HFF-Myc (cell line): ENCODE results near the gene SH2D1B.

Source experiments
- DNase-seq: peaks from one replicate; pipeline ENCODE4 v3.0.0-alpha.2; 2011; ENCODE audit warnings: low read depth; ENCODE audit errors: extremely low read depth
- H3K4me3 ChIP-seq: replicated peaks from 2 replicates; pipeline ENCODE4 v1.5.1; 2011; ENCODE audit warnings: low read depth, mild to moderate bottlenecking, control low read depth, low read length
- TF ChIP-seq, protein P1 (sequence below): IDR thresholded peaks from 2 replicates; pipeline ENCODE4 v1.5.1; 2012; ENCODE audit warnings: mild to moderate bottlenecking, low read depth, low read length, control low read depth; ENCODE audit errors: missing control alignments

The SH2D1B gene

DNA sequence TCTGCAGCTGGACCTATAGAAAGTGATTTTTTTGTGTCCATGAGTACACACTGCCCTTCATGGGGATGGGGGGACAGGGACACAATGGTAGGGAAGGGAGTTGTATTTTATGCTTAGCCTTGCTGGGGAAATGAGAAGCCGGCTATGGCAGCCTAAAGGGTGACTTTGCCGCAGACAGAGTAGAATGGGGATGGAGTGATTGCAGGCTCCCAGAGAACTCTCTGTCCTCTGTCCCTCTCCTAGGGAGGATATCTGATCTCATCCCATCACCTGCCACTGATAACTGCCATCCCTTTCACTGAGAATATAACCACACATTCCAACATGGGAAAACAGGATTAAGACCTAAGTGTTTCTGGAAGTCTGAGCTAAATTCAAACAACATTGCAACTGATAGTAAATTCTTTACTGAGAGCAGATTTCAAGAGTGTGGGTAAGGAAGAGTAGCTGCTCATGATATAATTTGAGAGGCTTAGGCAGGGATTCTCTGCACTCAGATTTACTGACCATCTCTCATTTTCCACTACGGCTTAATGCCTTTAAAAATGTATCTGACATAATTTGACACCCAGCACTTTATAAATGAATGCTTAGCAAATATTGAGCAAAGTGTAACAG is 13.9 kb downstream of the SH2D1B start:
- H3K4me3 ChIP-seq = no peak overlapping the region
- DNase-seq = no peak
- TF ChIP-seq, protein P1, sequence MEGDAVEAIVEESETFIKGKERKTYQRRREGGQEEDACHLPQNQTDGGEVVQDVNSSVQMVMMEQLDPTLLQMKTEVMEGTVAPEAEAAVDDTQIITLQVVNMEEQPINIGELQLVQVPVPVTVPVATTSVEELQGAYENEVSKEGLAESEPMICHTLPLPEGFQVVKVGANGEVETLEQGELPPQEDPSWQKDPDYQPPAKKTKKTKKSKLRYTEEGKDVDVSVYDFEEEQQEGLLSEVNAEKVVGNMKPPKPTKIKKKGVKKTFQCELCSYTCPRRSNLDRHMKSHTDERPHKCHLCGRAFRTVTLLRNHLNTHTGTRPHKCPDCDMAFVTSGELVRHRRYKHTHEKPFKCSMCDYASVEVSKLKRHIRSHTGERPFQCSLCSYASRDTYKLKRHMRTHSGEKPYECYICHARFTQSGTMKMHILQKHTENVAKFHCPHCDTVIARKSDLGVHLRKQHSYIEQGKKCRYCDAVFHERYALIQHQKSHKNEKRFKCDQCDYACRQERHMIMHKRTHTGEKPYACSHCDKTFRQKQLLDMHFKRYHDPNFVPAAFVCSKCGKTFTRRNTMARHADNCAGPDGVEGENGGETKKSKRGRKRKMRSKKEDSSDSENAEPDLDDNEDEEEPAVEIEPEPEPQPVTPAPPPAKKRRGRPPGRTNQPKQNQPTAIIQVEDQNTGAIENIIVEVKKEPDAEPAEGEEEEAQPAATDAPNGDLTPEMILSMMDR = no peak

DNA sequence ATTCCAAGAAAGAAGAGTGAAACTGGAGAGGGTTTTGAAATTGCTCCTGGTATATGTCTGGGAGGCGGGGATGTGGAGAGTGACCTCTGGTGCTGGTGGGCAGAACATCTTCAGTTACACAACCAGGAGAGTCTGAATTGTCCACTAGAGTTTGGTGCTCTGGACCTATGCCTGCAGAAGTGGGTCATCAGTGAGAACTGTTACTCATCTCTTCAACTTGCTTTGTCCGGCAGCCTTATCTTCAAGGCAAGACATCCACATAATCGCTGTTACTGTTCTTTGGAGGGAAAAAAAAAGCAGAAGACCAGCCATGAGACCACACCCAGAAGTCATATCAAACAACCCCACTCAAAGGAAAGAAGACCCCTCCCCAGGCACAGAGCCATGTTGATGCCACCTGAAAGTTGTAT is 14.9 kb downstream of the SH2D1B start:
- TF ChIP-seq, protein P1 = peak; percentile 12
- H3K4me3 ChIP-seq = no peak overlapping the region
- DNase-seq = no peak

DNA sequence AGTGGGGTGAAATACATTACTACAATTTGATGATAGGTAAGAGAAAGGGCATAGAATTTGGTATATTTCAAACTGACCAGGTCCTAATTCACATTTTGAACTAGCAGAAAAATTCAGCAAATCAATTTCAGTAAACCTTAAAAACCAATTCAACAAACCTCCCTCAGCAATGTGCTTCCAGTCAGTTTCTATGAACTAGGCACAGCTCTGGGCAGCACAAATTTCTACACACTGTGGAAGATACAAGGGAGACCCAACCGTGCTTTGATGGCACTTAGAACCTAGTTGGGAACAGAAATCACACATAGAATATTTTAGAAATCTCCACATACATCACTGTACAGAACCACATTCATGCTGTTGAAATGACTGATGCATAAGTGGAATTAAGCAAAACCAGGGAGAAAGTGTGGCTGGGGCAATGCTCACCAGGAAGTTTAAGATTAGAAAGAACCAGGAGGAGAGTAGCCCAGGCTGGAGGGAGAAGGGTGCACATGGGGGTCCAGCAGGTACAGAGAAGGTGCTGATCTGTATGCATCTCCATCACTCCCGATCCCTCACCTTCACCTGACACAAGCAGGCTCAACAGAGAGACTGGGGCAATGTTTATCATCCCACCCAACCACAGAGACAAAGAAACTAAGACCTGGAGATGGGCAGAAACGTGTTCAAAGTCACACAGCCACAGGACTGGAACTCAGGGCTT is 15.6 kb downstream of the SH2D1B start:
- DNase-seq = no peak
- no peak overlapping the region for H3K4me3 ChIP-seq
- TF ChIP-seq, protein P1 = no peak

DNA sequence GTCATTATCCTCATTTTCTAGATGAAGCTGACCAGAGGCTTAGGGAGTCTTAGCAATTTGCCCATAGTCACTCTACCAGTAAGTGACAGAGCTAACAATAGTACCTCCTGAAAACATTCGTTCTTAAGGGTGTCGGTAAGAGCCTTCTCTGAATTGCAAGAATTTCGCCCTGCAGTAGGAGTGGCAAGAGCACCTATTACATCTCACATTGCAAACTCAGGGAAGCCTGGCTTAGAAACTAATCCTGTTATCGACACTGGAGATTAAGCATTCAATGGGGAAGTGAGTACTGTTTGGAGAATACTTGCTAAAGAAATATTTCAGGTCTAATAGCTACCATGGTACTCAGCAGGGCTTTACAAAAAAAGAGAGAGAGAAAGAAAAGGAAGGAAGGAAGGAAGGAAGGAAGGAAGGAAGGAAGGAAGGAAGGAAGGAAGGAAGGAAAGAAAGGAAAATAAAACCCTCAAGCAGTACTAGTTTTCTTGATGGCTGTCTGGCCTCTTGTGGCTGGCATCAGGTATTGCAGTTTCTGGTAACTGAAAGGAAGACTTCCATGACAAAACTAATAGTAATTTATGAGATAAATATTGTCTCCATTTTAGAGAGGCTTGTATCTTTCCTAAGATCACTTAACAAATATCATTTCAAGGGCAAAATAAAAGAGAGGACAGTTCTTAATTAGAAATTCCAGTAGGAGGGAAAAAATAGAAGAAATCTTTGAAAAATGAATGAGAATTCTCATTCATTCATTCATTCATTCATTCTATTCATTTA is 20.0 kb downstream of the SH2D1B start:
- TF ChIP-seq, protein P1 = peak; percentile 79
- no peak for DNase-seq
- no peak overlapping the region for H3K4me3 ChIP-seq

DNA sequence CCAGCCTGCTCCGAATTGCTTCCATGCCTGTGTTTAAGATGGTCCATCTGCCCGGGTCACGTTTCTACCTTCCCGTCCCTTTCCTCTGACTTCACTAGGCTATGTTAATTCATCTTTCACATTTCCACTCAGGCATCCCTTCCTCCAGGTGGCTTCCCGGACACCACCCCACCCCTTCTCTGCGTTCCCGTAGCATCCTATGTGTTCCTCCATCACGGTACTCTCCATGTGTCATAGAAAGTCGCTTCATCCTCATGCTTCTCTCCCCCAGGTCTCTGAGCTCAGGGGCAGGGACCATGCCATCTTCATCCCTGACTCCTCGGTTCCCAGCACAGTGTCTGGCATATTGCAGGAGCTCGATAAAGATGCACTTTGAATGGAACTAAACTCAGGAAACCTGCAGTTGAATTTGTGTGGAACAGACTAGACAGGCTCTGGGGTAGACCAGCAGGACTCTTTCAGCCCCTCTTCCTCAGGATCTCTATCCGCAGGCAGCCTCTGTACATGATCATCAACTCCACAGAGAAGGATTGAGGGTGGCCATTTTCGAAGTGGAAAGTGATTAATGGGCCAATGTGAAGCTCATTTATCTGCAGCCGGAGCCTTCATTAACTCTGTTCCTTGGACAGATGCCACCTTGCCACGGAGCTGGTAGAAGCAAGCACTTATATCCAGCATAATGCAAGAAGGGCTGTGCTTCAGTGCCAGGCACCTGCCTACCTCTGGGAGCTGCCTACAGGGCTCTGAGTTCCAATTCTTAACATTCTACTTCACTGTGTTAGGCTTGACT is 21.3 kb downstream of the SH2D1B start:
- no peak for DNase-seq
- TF ChIP-seq, protein P1 = no peak
- no peak overlapping the region for H3K4me3 ChIP-seq

DNA sequence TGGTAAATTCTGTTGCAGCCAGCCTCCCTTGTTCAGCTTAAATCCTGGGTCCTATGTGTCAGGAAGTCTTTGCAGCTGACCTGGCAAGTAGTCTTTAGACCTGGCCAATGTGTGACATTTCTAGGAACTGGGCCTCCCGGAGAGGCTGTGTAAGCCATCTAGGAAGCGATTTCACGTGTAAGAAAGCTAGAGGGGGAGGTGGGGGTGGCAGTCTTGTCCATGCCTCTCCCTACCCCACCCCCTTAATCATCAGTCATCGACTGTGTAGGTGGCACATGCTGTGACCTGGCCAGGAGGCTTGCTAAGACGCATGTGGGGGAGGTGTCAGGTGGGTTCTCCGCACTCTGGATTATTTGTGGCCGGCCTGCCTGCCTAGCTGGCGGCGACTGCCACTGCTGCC is 22.0 kb downstream of the SH2D1B start:
- no peak for DNase-seq
- TF ChIP-seq, protein P1 = no peak

More for the DNA sequence above, 22.0 kb downstream of the SH2D1B start:
- H3K4me3 ChIP-seq = no peak overlapping the region
